MM.1S (cell line): ENCODE results near the gene TAS1R2.

Experiments
- DNase-seq: peaks from one replicate; pipeline ENCODE4 v3.0.0-alpha.2; 2015
- H2AFZ ChIP-seq: fragments of 300-600 bp; sonication (generic); 2 replicates; pipeline ENCODE4 v1.6.0; 2016; ENCODE audit warnings: antibody characterized with exemption, low read length
- H3F3A ChIP-seq: fragments of 300-600 bp; sonication (generic); 2 replicates; pipeline ENCODE4 v1.6.1; 2016; ENCODE audit warnings: mild to moderate bottlenecking, antibody characterized with exemption, low read length, moderate library complexity, mixed read lengths; ENCODE audit not compliant: insufficient read depth
- H3K27ac ChIP-seq: fragments of 300-600 bp; sonication (generic); 2 replicates; pipeline ENCODE4 v1.5.1; 2016; ENCODE audit warnings: mild to moderate bottlenecking, low read length
- H3K27me3 ChIP-seq: fragments of 300-600 bp; sonication (generic); replicated peaks from 2 replicates; pipeline ENCODE4 v1.6.0; 2016; ENCODE audit warnings: low read length; ENCODE audit not compliant: insufficient read depth
- H3K36me3 ChIP-seq: fragments of 300-600 bp; sonication (generic); replicated peaks from 2 replicates; pipeline ENCODE4 v1.6.1; 2016; ENCODE audit warnings: mild to moderate bottlenecking, low read length, mixed read lengths; ENCODE audit not compliant: insufficient read depth
- H3K4me1 ChIP-seq: fragments of 300-600 bp; sonication (generic); 2 replicates; pipeline ENCODE4 v1.6.1; 2016; ENCODE audit warnings: low read length, mixed read lengths
- H3K4me2 ChIP-seq: fragments of 300-600 bp; sonication (generic); 2 replicates; pipeline ENCODE4 v1.6.0; 2016; ENCODE audit warnings: low read depth, low read length
- H3K4me3 ChIP-seq: fragments of 300-600 bp; sonication (generic); 2 replicates; pipeline ENCODE4 v1.5.1; 2016; ENCODE audit warnings: low read length, mixed read lengths
- H3K79me2 ChIP-seq: fragments of 300-600 bp; sonication (generic); 2 replicates; pipeline ENCODE4 v1.6.1; 2016; ENCODE audit warnings: mixed run types, low read length, mixed read lengths
- H3K9ac ChIP-seq: fragments of 300-600 bp; sonication (generic); 2 replicates; pipeline ENCODE4 v1.6.1; 2016; ENCODE audit warnings: low read length, mixed read lengths
- H3K9me2 ChIP-seq: fragments of 300-600 bp; sonication (generic); replicated peaks from 2 replicates; pipeline ENCODE4 v1.6.1; 2016; ENCODE audit warnings: mild to moderate bottlenecking, low read length, mixed read lengths; ENCODE audit not compliant: insufficient read depth
- H3K9me3 ChIP-seq: fragments of 300-600 bp; sonication (generic); replicated peaks from 2 replicates; pipeline ENCODE4 v1.6.1; 2016; ENCODE audit warnings: mild to moderate bottlenecking, low read length, mixed read lengths; ENCODE audit not compliant: insufficient read depth
- H4K20me1 ChIP-seq: fragments of 300-600 bp; sonication (generic); 2 replicates; pipeline ENCODE4 v1.6.1; 2016; ENCODE audit warnings: mild to moderate bottlenecking, low read length, moderate library complexity, mixed read lengths; ENCODE audit not compliant: insufficient read depth
- CTCF ChIP-seq: fragments of 300-600 bp; sonication (generic); IDR thresholded peaks from 2 replicates; pipeline ENCODE4 v1.5.1; 2016; ENCODE audit warnings: antibody characterized with exemption, low read length, mixed read lengths
- EZH2 ChIP-seq: fragments of 300-600 bp; sonication (generic); optimal IDR thresholded peaks from 2 replicates; pipeline ENCODE3; 2017; ENCODE audit warnings: low read depth, mild to moderate bottlenecking, antibody characterized with exemption, low read length, mixed read lengths
- EZH2phosphoT487 ChIP-seq: fragments of 300-600 bp; sonication (generic); IDR thresholded peaks from 2 replicates; pipeline ENCODE4 v1.6.1; 2018; ENCODE audit warnings: antibody characterized with exemption, low read length

The TAS1R2 gene

GRCh38 chr1:18802231-18802630, 57.2 kb downstream of the TAS1R2 start:
- DNase-seq, result no peak
- H3K27ac ChIP-seq, result no peak overlapping the region
- H3K4me1 ChIP-seq, result no peaks in the 10 kb centered on the region
- no peaks in the 10 kb centered on the region for H3K9me2 ChIP-seq
- H3K9ac ChIP-seq, result no peak overlapping the region
- H2AFZ ChIP-seq, result no peak overlapping the region
- peaks cover 96% of the 10 kb centered on the region for H3K27me3 ChIP-seq
- no peaks in the 10 kb centered on the region for H3F3A ChIP-seq
- no peaks in the 10 kb centered on the region for H3K79me2 ChIP-seq
- H3K4me2 ChIP-seq, result no peak overlapping the region
- H3K36me3 ChIP-seq, result no peaks in the 10 kb centered on the region
- TF ChIP-seq EZH2 (no peak), CTCF (no peak), EZH2phosphoT487 (no peak)
- H4K20me1 ChIP-seq, result no peaks in the 10 kb centered on the region
- no peaks in the 10 kb centered on the region for H3K9me3 ChIP-seq
- H3K4me3 ChIP-seq, result no peak overlapping the region

GRCh38 chr1:18800258-18800657, 59.2 kb downstream of the TAS1R2 start:
- peaks cover 93% of the 10 kb centered on the region for H3K27me3 ChIP-seq
- H3K4me3 ChIP-seq, result no peak overlapping the region
- H3K9me3 ChIP-seq, result no peaks in the 10 kb centered on the region
- H4K20me1 ChIP-seq, result no peaks in the 10 kb centered on the region
- TF ChIP-seq CTCF, result no peak
- no peak for TF ChIP-seq EZH2
- no peak for TF ChIP-seq EZH2phosphoT487
- H3K27ac ChIP-seq, result no peak overlapping the region
- H3F3A ChIP-seq, result no peaks in the 10 kb centered on the region
- no peaks in the 10 kb centered on the region for H3K36me3 ChIP-seq
- H3K9ac ChIP-seq, result no peak overlapping the region
- DNase-seq, result no peak
- no peak overlapping the region for H2AFZ ChIP-seq
- no peaks in the 10 kb centered on the region for H3K9me2 ChIP-seq
- H3K4me1 ChIP-seq, result no peaks in the 10 kb centered on the region
- no peak overlapping the region for H3K4me2 ChIP-seq
- H3K79me2 ChIP-seq, result no peaks in the 10 kb centered on the region

- H3K9me3 ChIP-seq, result no peaks in the 10 kb centered on the region
- H3F3A ChIP-seq, result no peaks in the 10 kb centered on the region
- H3K4me2 ChIP-seq, result no peak overlapping the region
- H3K27ac ChIP-seq, result no peak overlapping the region
- no peaks in the 10 kb centered on the region for H3K4me1 ChIP-seq
- H3K79me2 ChIP-seq, result no peaks in the 10 kb centered on the region
- H3K36me3 ChIP-seq, result no peaks in the 10 kb centered on the region
- H2AFZ ChIP-seq, result no peak overlapping the region
- H3K27me3 ChIP-seq, result peaks cover 85% of the 10 kb centered on the region
- no peaks in the 10 kb centered on the region for H3K9me2 ChIP-seq
- no peak for DNase-seq
- H4K20me1 ChIP-seq, result no peaks in the 10 kb centered on the region
- H3K9ac ChIP-seq, result no peak overlapping the region
- no peak overlapping the region for H3K4me3 ChIP-seq
- no peak for TF ChIP-seq EZH2phosphoT487
- TF ChIP-seq CTCF, result no peak
- no peak for TF ChIP-seq EZH2
Measured at GRCh38 chr1:18799454-18799853, 60.0 kb downstream of the TAS1R2 start.

- H3F3A ChIP-seq, result no peaks in the 10 kb centered on the region
- H3K9ac ChIP-seq, result no peak overlapping the region
- no peaks in the 10 kb centered on the region for H3K9me3 ChIP-seq
Measured at GRCh38 chr1:18798946-18799345, 60.5 kb downstream of the TAS1R2 start.

More at GRCh38 chr1:18798946-18799345, 60.5 kb downstream of the TAS1R2 start:
- Histone ChIP-seq H3K4me1 (no peaks in the 10 kb centered on the region), H3K4me3 (no peak overlapping the region), H3K9me2 (no peaks in the 10 kb centered on the region), H3K4me2 (no peak overlapping the region), H4K20me1 (no peaks in the 10 kb centered on the region), H3K27me3 (peaks cover 83% of the 10 kb centered on the region), H3K79me2 (no peaks in the 10 kb centered on the region), H3K27ac (no peak overlapping the region), H3K36me3 (no peaks in the 10 kb centered on the region), H2AFZ (no peak overlapping the region)
- DNase-seq, result no peak
- TF ChIP-seq EZH2, result no peak
- TF ChIP-seq CTCF, result no peak
- no peak for TF ChIP-seq EZH2phosphoT487
